Trophoblast cell (in vitro differentiated cells and primary cell): Measurements from ENCODE around the gene RECQL5.

Experiments
- DNase-seq, 2 donors: peaks; one replicate each; pipeline ENCODE4 v3.0.0-alpha.2; 2016
- H2AFZ ChIP-seq: 2 replicates; pipeline ENCODE4 v1.6.1; 2013; ENCODE audit warnings: low read length, moderate library complexity, mild to moderate bottlenecking; ENCODE audit not compliant: insufficient read depth, poor library complexity
- H2AK5ac ChIP-seq: 2 replicates; pipeline ENCODE4 v1.6.1; 2013; ENCODE audit warnings: mild to moderate bottlenecking, low read length
- H2BK120ac ChIP-seq: 2 replicates; pipeline ENCODE4 v1.6.1; 2013; ENCODE audit warnings: low read length, mild to moderate bottlenecking, moderate library complexity; ENCODE audit not compliant: insufficient read depth, poor library complexity
- H2BK12ac ChIP-seq: 2 replicates; pipeline ENCODE4 v1.6.1; 2013; ENCODE audit warnings: mild to moderate bottlenecking, low read length, moderate library complexity
- H2BK5ac ChIP-seq: 2 replicates; pipeline ENCODE4 v1.6.1; 2013; ENCODE audit warnings: low read length, low read depth, moderate library complexity, mild to moderate bottlenecking; ENCODE audit not compliant: poor library complexity
- H3K14ac ChIP-seq: 2 replicates; pipeline ENCODE4 v1.6.1; 2013; ENCODE audit warnings: mild to moderate bottlenecking, low read length
- H3K18ac ChIP-seq: 2 replicates; pipeline ENCODE4 v1.6.1; 2013; ENCODE audit warnings: mild to moderate bottlenecking, low read length
- H3K23ac ChIP-seq: 2 replicates; pipeline ENCODE4 v1.6.1; 2013; ENCODE audit warnings: low read length
- H3K27ac ChIP-seq: 2 replicates; pipeline ENCODE4 v1.5.1; 2013; ENCODE audit warnings: low read depth, mild to moderate bottlenecking, inconsistent platforms, low read length, moderate library complexity
- H3K27me3 ChIP-seq: 2 replicates; pipeline ENCODE4 v1.6.1; 2013; ENCODE audit warnings: inconsistent platforms, mild to moderate bottlenecking, low read length, moderate library complexity; ENCODE audit not compliant: insufficient read depth
- H3K36me3 ChIP-seq, 2 experiments: 1 replicate in 1 of 2; 2 replicates in 1 of 2; pipeline ENCODE4 v1.6.1; 2013; ENCODE audit warnings: low read length in 2 of 2, mild to moderate bottlenecking in 2 of 2, moderate library complexity in 1 of 2; ENCODE audit not compliant: insufficient read depth in 2 of 2, control insufficient read depth in 1 of 2
- H3K4ac ChIP-seq: 2 replicates; pipeline ENCODE4 v1.6.1; 2013; ENCODE audit warnings: low read depth, mild to moderate bottlenecking, low read length, moderate library complexity
- H3K4me1 ChIP-seq, 2 experiments: 1 replicate in 1 of 2; 2 replicates in 1 of 2; pipeline ENCODE4 v1.6.1; 2013; ENCODE audit warnings: low read length in 2 of 2, mild to moderate bottlenecking in 2 of 2, moderate library complexity in 1 of 2; ENCODE audit not compliant: insufficient read depth in 2 of 2, control insufficient read depth in 1 of 2
- H3K4me2 ChIP-seq: 2 replicates; pipeline ENCODE4 v1.6.1; 2013; ENCODE audit warnings: inconsistent platforms, mild to moderate bottlenecking, low read length, moderate library complexity
- H3K4me3 ChIP-seq: 2 replicates; pipeline ENCODE4 v1.5.1; 2013; ENCODE audit warnings: mild to moderate bottlenecking, low read depth, low read length, inconsistent platforms
- H3K79me1 ChIP-seq: one replicate; pipeline ENCODE4 v1.6.1; 2013; ENCODE audit warnings: low read length
- H3K79me2 ChIP-seq: 2 replicates; pipeline ENCODE4 v1.6.1; 2013; ENCODE audit warnings: low read length, mild to moderate bottlenecking; ENCODE audit not compliant: control insufficient read depth, insufficient read depth, poor library complexity
- H3K9ac ChIP-seq: 2 replicates; pipeline ENCODE4 v1.6.1; 2013; ENCODE audit warnings: mild to moderate bottlenecking, low read length
- H3K9me3 ChIP-seq: 2 replicates; pipeline ENCODE4 v1.6.1; 2013; ENCODE audit warnings: low read depth, mild to moderate bottlenecking, control low read depth, inconsistent platforms, low read length; ENCODE audit not compliant: insufficient read depth
- H4K12ac ChIP-seq: 2 replicates; pipeline ENCODE4 v1.6.1; 2013; ENCODE audit warnings: low read depth, mild to moderate bottlenecking, low read length, moderate library complexity
- H4K8ac ChIP-seq: 2 replicates; pipeline ENCODE4 v1.6.1; 2013; ENCODE audit warnings: low read depth, mild to moderate bottlenecking, low read length, moderate library complexity
- H4K91ac ChIP-seq: one replicate; pipeline ENCODE4 v1.6.1; 2013; ENCODE audit warnings: low read depth, mild to moderate bottlenecking, low read length, moderate library complexity
- WGBS: extraction: QIAGEN DNeasy Blood & Tissue Kit; methylation state at CpG from one replicate; pipeline ENCODE4 v1.1.7; 2013; ENCODE audit warnings: missing lambda C conversion rate; ENCODE audit not compliant: insufficient read length, insufficient coverage; ENCODE audit errors: extremely low coverage; 5-methylcytosine and 5-hydroxymethylcytosine counted together

Gene RECQL5

GRCh38 chr17:75632428-75632827 is 34.5 kb downstream of the RECQL5 start:
- WGBS: no CpG with 5 or more reads among the region's 12 CpGs
- peaks cover 11 to 13% of the 10 kb centered on the region in 2 experiments for H3K4me1 ChIP-seq
- no peak overlapping the region for H3K4me2 ChIP-seq
- no peak overlapping the region for H2BK5ac ChIP-seq
- no peak overlapping the region for H3K4me3 ChIP-seq
- H3K27me3 ChIP-seq: no peaks in the 10 kb centered on the region
- no peak overlapping the region for H3K9ac ChIP-seq
- peaks cover 3% of the 10 kb centered on the region for H3K9me3 ChIP-seq
- no peak overlapping the region for H3K23ac ChIP-seq
- peaks cover 12 to 14% of the 10 kb centered on the region in 2 experiments for H3K36me3 ChIP-seq
- DNase-seq: no peak
- no peak overlapping the region for H2AK5ac ChIP-seq
- H3K79me2 ChIP-seq: no peaks in the 10 kb centered on the region
- no peak overlapping the region for H3K27ac ChIP-seq
- no peak overlapping the region for H4K12ac ChIP-seq
- H4K91ac ChIP-seq: no peak overlapping the region
- H2BK120ac ChIP-seq: no peak overlapping the region
- no peak overlapping the region for H3K4ac ChIP-seq
- no peak overlapping the region for H3K14ac ChIP-seq
- peaks cover 4% of the 10 kb centered on the region for H3K79me1 ChIP-seq
- no peak overlapping the region for H2AFZ ChIP-seq
- no peak overlapping the region for H2BK12ac ChIP-seq
- H3K18ac ChIP-seq: no peak overlapping the region
- H4K8ac ChIP-seq: no peak overlapping the region

- Histone ChIP-seq H3K79me1 (peaks cover 4% of the 10 kb centered on the region), H3K23ac (no peak overlapping the region), H3K36me3 (peaks cover 19 to 20% of the 10 kb centered on the region in 2 experiments), H3K27ac (no peak overlapping the region), H2AK5ac (no peak overlapping the region), H3K79me2 (no peaks in the 10 kb centered on the region), H2BK120ac (no peak overlapping the region), H2AFZ (no peak overlapping the region), H4K12ac (no peak overlapping the region), H3K18ac (no peak overlapping the region), H3K9me3 (peaks cover 3% of the 10 kb centered on the region), H3K9ac (no peak overlapping the region), H3K4ac (no peak overlapping the region), H2BK12ac (no peak overlapping the region), H3K4me2 (no peak overlapping the region), H3K4me1 (peaks cover 11 to 13% of the 10 kb centered on the region in 2 experiments), H4K8ac (no peak overlapping the region), H3K14ac (no peak overlapping the region), H3K27me3 (no peaks in the 10 kb centered on the region), H2BK5ac (no peak overlapping the region), H3K4me3 (no peak overlapping the region), H4K91ac (no peak overlapping the region)
- no peak for DNase-seq
- WGBS: no CpG with 5 or more reads among the region's 27 CpGs
Observed at GRCh38 chr17:75631353-75631752, 35.6 kb downstream of the RECQL5 start.

GRCh38 chr17:75630071-75630917 is 36.7 kb downstream of the RECQL5 start:
- Histone ChIP-seq H4K12ac (no peak overlapping the region), H3K79me2 (no peaks in the 10 kb centered on the region), H3K27me3 (no peaks in the 10 kb centered on the region), H3K36me3 (peaks cover 21 to 24% of the 10 kb centered on the region in 2 experiments), H3K27ac (no peak overlapping the region), H3K4me2 (no peak overlapping the region), H3K4me3 (no peak overlapping the region), H3K9ac (no peak overlapping the region), H3K4ac (no peak overlapping the region), H2AK5ac (no peak overlapping the region), H3K23ac (no peak overlapping the region), H2BK5ac (no peak overlapping the region), H3K4me1 (peaks cover 11 to 13% of the 10 kb centered on the region in 2 experiments), H4K8ac (no peak overlapping the region), H2BK120ac (no peak overlapping the region), H3K14ac (no peak overlapping the region), H2AFZ (no peak overlapping the region), H2BK12ac (no peak overlapping the region), H3K79me1 (peaks cover 4% of the 10 kb centered on the region), H3K9me3 (peaks cover 2% of the 10 kb centered on the region), H4K91ac (no peak overlapping the region), H3K18ac (no peak overlapping the region)
- WGBS: no CpG with 5 or more reads among the region's 26 CpGs
- DNase-seq: no peak

- Histone ChIP-seq H3K79me1 (peaks cover 4% of the 10 kb centered on the region), H3K36me3 (peaks cover 21 to 24% of the 10 kb centered on the region in 2 experiments), H3K4me1 (peaks cover 10% of the 10 kb centered on the region in 2 experiments), H2BK12ac (no peak overlapping the region), H4K8ac (no peak overlapping the region), H3K9me3 (peaks cover 6% of the 10 kb centered on the region), H3K4me2 (no peak overlapping the region), H4K91ac (no peak overlapping the region), H3K4ac (no peak overlapping the region), H2BK120ac (no peak overlapping the region), H3K23ac (no peak overlapping the region), H3K27ac (no peak overlapping the region), H3K27me3 (no peaks in the 10 kb centered on the region), H4K12ac (no peak overlapping the region), H3K4me3 (no peak overlapping the region), H3K18ac (no peak overlapping the region), H2BK5ac (no peak overlapping the region), H2AK5ac (no peak overlapping the region), H3K14ac (no peak overlapping the region), H2AFZ (no peak overlapping the region), H3K9ac (no peak overlapping the region), H3K79me2 (no peaks in the 10 kb centered on the region)
- no peak for DNase-seq
- no CpG with 5 or more reads among the region's 14 CpGs for WGBS
Observed at GRCh38 chr17:75629157-75629556, 37.8 kb downstream of the RECQL5 start.
